Mesothelial cell of epicardium (in vitro differentiated cells): ENCODE measurements around the gene RAP2B. TPM values are rescaled to one million over a fixed set of nuclear protein-coding genes. Genes with fewer than 3 reads are reported as not detected.

Experiments
- DNase-seq, 2 experiments: peaks; one replicate each; pipeline ENCODE4 v3.0.0; 2021; ENCODE audit warnings: low spot score in 2 of 2; ENCODE audit not compliant: unreplicated experiment in 2 of 2
- H3K27ac Mint-ChIP-seq: 2 replicates; pipeline ENCODE4 v1.8.0; 2021; ENCODE audit warnings: mixed read lengths
- H3K27me3 Mint-ChIP-seq: 2 replicates; pipeline ENCODE4 v1.8.0; 2021; ENCODE audit warnings: low read depth, mixed read lengths
- H3K36me3 Mint-ChIP-seq: 2 replicates; pipeline ENCODE4 v1.8.0; 2021; ENCODE audit warnings: mixed read lengths
- H3K4me1 Mint-ChIP-seq: 2 replicates; pipeline ENCODE4 v1.8.0; 2021; ENCODE audit warnings: mixed read lengths
- H3K4me3 Mint-ChIP-seq: 2 replicates; pipeline ENCODE4 v1.8.0; 2021; ENCODE audit warnings: mild to moderate bottlenecking, moderate library complexity, mixed read lengths
- H3K9me3 Mint-ChIP-seq: 2 replicates; pipeline ENCODE4 v1.8.0; 2021; ENCODE audit warnings: mixed read lengths
- total RNA-seq: library from RNA; stranded (reverse); gene quantifications from 3 replicates; pipeline ENCODE4 v1.2.1, GENCODE V29; 2021
- TF ChIP-seq, protein P1 (sequence below): fragments of 200-600 bp; sonication (generic); IDR thresholded peaks from one replicate; pipeline ENCODE4 v1.5.0; 2021; ENCODE audit warnings: antibody characterized with exemption; ENCODE audit not compliant: unreplicated experiment

Gene RAP2B
- total RNA-seq, 1 donor from 2014 or later: 15.2 TPM

GRCh38 chr3:153173758-153174516 lies 11.9 kb downstream of the RAP2B start:
- H3K27ac Mint-ChIP-seq: no peak overlapping the region
- TF ChIP-seq, protein P1, sequence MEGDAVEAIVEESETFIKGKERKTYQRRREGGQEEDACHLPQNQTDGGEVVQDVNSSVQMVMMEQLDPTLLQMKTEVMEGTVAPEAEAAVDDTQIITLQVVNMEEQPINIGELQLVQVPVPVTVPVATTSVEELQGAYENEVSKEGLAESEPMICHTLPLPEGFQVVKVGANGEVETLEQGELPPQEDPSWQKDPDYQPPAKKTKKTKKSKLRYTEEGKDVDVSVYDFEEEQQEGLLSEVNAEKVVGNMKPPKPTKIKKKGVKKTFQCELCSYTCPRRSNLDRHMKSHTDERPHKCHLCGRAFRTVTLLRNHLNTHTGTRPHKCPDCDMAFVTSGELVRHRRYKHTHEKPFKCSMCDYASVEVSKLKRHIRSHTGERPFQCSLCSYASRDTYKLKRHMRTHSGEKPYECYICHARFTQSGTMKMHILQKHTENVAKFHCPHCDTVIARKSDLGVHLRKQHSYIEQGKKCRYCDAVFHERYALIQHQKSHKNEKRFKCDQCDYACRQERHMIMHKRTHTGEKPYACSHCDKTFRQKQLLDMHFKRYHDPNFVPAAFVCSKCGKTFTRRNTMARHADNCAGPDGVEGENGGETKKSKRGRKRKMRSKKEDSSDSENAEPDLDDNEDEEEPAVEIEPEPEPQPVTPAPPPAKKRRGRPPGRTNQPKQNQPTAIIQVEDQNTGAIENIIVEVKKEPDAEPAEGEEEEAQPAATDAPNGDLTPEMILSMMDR: no peak
- H3K4me3 Mint-ChIP-seq: no peak overlapping the region
- H3K27me3 Mint-ChIP-seq: no peaks in the 10 kb centered on the region
- H3K4me1 Mint-ChIP-seq: no peaks in the 10 kb centered on the region
- peaks cover 10% of the 10 kb centered on the region for H3K9me3 Mint-ChIP-seq
- H3K36me3 Mint-ChIP-seq: peaks cover 2% of the 10 kb centered on the region
- no peak for DNase-seq

GRCh38 chr3:153176197-153176596 lies 14.2 kb downstream of the RAP2B start:
- no peak overlapping the region for H3K4me3 Mint-ChIP-seq
- TF ChIP-seq, protein P1: no peak
- H3K27me3 Mint-ChIP-seq: no peaks in the 10 kb centered on the region
- peaks cover 2% of the 10 kb centered on the region for H3K36me3 Mint-ChIP-seq
- H3K27ac Mint-ChIP-seq: no peak overlapping the region
- no peak for DNase-seq
- H3K4me1 Mint-ChIP-seq: no peaks in the 10 kb centered on the region
- H3K9me3 Mint-ChIP-seq: peaks cover 10% of the 10 kb centered on the region

DNA sequence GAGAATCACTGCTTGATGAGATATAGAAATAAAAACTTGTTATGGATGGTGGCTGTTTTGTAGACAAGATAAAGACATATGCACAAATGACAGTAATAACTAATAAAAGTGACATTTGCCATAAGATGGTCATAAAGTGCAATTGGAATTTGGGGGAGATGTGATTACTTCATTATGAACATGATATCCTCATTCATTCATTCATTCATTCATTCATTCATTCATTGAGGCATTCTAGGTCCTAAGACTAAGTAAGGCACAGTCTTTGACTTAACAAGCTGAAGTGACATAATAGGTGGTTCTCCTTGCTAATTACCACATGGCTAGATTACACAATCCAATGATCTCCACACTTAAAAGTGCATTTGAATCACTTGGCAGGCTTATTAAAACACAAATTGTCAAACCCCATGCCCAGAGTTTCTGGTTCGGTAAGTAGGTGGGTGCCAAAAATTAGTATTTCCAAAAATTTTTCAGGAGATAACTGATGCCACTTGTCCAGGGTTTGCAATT lies 18.9 kb downstream of the RAP2B start:
- TF ChIP-seq, protein P1: no peak
- Mint-ChIP-seq H3K4me3 (no peak overlapping the region), H3K27ac (no peak overlapping the region), H3K36me3 (peaks cover 2% of the 10 kb centered on the region), H3K4me1 (no peaks in the 10 kb centered on the region), H3K27me3 (no peaks in the 10 kb centered on the region), H3K9me3 (peaks cover 6% of the 10 kb centered on the region)
- DNase-seq: no peak

- H3K4me1 Mint-ChIP-seq: peaks cover 3% of the 10 kb centered on the region
- H3K36me3 Mint-ChIP-seq: no peaks in the 10 kb centered on the region
- no peaks in the 10 kb centered on the region for H3K27me3 Mint-ChIP-seq
- no peaks in the 10 kb centered on the region for H3K9me3 Mint-ChIP-seq
- no peak for DNase-seq
- no peak overlapping the region for H3K4me3 Mint-ChIP-seq
- H3K27ac Mint-ChIP-seq: no peak overlapping the region
- TF ChIP-seq, protein P1: no peak
Measured at GRCh38 chr3:153182501-153183293, 20.7 kb downstream of the RAP2B start.

GRCh38 chr3:153190923-153191322 lies 28.9 kb downstream of the RAP2B start:
- TF ChIP-seq, protein P1: no peak
- H3K36me3 Mint-ChIP-seq: no peaks in the 10 kb centered on the region
- H3K27ac Mint-ChIP-seq: no peak overlapping the region
- DNase-seq: no peak
- peaks cover 12% of the 10 kb centered on the region for H3K4me1 Mint-ChIP-seq
- no peaks in the 10 kb centered on the region for H3K27me3 Mint-ChIP-seq
- no peaks in the 10 kb centered on the region for H3K9me3 Mint-ChIP-seq
- H3K4me3 Mint-ChIP-seq: no peak overlapping the region
